ENCODE data around the gene RETREG3. TPM values are rescaled to one million over a fixed set of nuclear protein-coding genes. Genes with fewer than 3 reads are reported as not detected.

Gene RETREG3
- total and polyA plus RNA-seq, 2 of the 13 experiments (the other 11 are each of a cell fraction or from before 2014, with no cell fraction given) = 47.0 to 55.8 TPM

DNA sequence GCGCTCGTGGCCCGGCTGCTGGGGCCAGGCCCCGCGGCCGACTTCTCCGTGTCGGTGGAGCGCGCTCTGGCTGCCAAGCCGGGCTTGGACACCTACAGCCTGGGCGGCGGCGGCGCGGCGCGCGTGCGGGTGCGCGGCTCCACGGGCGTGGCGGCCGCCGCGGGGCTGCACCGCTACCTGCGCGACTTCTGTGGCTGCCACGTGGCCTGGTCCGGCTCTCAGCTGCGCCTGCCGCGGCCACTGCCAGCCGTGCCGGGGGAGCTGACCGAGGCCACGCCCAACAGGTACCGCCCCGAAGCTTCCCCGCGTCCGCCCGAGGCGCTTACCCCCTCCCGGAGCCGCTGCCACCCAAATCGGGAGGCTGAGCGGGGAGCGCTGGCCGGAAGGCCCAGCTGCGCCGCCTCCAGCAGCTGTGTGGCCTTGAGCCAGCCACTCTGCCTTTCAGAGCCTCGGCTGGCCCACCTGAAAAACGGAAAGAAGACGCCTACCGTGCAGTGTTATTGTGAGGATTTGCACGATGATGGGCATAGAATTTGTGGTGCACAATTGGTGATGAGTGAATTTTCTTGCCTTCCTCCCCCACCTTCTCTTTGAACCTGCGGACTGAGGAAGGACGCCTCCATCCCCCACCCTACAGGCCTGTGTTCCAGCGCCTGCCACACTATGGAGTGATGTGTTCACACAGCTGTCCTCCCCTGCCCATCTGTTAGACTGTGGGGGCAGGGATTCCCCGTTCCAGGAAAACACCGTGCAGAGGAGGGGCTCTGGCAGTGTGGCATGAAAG lies 72.6 kb downstream of the RETREG3 start (continued):
- TF ChIP-seq, protein P1, sequence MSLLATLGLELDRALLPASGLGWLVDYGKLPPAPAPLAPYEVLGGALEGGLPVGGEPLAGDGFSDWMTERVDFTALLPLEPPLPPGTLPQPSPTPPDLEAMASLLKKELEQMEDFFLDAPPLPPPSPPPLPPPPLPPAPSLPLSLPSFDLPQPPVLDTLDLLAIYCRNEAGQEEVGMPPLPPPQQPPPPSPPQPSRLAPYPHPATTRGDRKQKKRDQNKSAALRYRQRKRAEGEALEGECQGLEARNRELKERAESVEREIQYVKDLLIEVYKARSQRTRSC (CRISPR knock-in tag; IDR thresholded peaks at IDR 0.05; ENCODE audit: low read depth) = no peak; the same call in 1 of the 2 replicates
- no peak for TF ChIP-seq ZNF235 (CRISPR knock-in tag; IDR thresholded peaks at IDR 0.05; ENCODE audit: borderline replicate concordance)
- peak; percentile 89 for TF ChIP-seq STAT5B (CRISPR knock-in tag; IDR thresholded peaks at IDR 0.05)
- peak; percentile 27; the same call in 1 of the 2 replicates for TF ChIP-seq RFXANK (CRISPR knock-in tag; IDR thresholded peaks at IDR 0.05)
- TF ChIP-seq TARDBP (CRISPR knock-in tag; IDR thresholded peaks at IDR 0.05) = peak; percentile 64; the same call in 1 of the 2 replicates
- TF ChIP-seq RBM39 (IDR thresholded peaks at IDR 0.05; ENCODE audit: low read depth, low read length, poor library complexity, severe bottlenecking) = no peak
- TF ChIP-seq, protein P2, sequence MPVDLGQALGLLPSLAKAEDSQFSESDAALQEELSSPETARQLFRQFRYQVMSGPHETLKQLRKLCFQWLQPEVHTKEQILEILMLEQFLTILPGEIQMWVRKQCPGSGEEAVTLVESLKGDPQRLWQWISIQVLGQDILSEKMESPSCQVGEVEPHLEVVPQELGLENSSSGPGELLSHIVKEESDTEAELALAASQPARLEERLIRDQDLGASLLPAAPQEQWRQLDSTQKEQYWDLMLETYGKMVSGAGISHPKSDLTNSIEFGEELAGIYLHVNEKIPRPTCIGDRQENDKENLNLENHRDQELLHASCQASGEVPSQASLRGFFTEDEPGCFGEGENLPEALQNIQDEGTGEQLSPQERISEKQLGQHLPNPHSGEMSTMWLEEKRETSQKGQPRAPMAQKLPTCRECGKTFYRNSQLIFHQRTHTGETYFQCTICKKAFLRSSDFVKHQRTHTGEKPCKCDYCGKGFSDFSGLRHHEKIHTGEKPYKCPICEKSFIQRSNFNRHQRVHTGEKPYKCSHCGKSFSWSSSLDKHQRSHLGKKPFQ (CRISPR knock-in tag; IDR thresholded peaks at IDR 0.05; ENCODE audit: insufficient replicate concordance) = no peak
- TF ChIP-seq ZNF777 (CRISPR knock-in tag; IDR thresholded peaks at IDR 0.05) = no peak; the same call in 1 of the 2 replicates
- TF ChIP-seq, protein P3, sequence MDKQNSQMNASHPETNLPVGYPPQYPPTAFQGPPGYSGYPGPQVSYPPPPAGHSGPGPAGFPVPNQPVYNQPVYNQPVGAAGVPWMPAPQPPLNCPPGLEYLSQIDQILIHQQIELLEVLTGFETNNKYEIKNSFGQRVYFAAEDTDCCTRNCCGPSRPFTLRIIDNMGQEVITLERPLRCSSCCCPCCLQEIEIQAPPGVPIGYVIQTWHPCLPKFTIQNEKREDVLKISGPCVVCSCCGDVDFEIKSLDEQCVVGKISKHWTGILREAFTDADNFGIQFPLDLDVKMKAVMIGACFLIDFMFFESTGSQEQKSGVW (CRISPR knock-in tag; IDR thresholded peaks at IDR 0.05; ENCODE audit: borderline replicate concordance) = no peak
- no peak for TF ChIP-seq ZFAT (CRISPR knock-in tag; conservative IDR thresholded peaks at IDR 0.05)
- no peak for TF ChIP-seq PCBP1 (IDR thresholded peaks at IDR 0.05; ENCODE audit: borderline replicate concordance, low read depth, low read length)
- TF ChIP-seq ZNF253 (CRISPR knock-in tag; IDR thresholded peaks at IDR 0.05; ENCODE audit: borderline replicate concordance) = peak; percentile 84; the same call in 1 of the 2 replicates
- TF ChIP-seq DMAP1 (CRISPR knock-in tag; IDR thresholded peaks at IDR 0.05) = peak; percentile 83; the same call in 1 of the 2 replicates
- peak; percentile 76 for TF ChIP-seq ZBTB38 (CRISPR knock-in tag; IDR thresholded peaks at IDR 0.05)
- TF ChIP-seq ZBTB1 (CRISPR knock-in tag; IDR thresholded peaks at IDR 0.05; ENCODE audit: borderline replicate concordance) = peak; percentile 15; the same call in 1 of the 2 replicates
- no peak; the same call in 1 of the 2 replicates for TF ChIP-seq BHLHE40 (IDR thresholded peaks at IDR 0.05; ENCODE audit: low read length)
- no peak for TF ChIP-seq YY1 (IDR thresholded peaks at IDR 0.05; ENCODE audit: insufficient read depth, insufficient replicate concordance, low read depth, low read length)
- no peak for TF ChIP-seq JUNB (CRISPR knock-in tag; IDR thresholded peaks at IDR 0.05; ENCODE audit: borderline replicate concordance)
- TF ChIP-seq RAD21 (CRISPR knock-in tag; IDR thresholded peaks at IDR 0.05) = peak; percentile 80
- TF ChIP-seq SPEN (CRISPR knock-in tag; IDR thresholded peaks at IDR 0.05; ENCODE audit: low read depth) = peak; percentile 80
- TF ChIP-seq, protein P4, sequence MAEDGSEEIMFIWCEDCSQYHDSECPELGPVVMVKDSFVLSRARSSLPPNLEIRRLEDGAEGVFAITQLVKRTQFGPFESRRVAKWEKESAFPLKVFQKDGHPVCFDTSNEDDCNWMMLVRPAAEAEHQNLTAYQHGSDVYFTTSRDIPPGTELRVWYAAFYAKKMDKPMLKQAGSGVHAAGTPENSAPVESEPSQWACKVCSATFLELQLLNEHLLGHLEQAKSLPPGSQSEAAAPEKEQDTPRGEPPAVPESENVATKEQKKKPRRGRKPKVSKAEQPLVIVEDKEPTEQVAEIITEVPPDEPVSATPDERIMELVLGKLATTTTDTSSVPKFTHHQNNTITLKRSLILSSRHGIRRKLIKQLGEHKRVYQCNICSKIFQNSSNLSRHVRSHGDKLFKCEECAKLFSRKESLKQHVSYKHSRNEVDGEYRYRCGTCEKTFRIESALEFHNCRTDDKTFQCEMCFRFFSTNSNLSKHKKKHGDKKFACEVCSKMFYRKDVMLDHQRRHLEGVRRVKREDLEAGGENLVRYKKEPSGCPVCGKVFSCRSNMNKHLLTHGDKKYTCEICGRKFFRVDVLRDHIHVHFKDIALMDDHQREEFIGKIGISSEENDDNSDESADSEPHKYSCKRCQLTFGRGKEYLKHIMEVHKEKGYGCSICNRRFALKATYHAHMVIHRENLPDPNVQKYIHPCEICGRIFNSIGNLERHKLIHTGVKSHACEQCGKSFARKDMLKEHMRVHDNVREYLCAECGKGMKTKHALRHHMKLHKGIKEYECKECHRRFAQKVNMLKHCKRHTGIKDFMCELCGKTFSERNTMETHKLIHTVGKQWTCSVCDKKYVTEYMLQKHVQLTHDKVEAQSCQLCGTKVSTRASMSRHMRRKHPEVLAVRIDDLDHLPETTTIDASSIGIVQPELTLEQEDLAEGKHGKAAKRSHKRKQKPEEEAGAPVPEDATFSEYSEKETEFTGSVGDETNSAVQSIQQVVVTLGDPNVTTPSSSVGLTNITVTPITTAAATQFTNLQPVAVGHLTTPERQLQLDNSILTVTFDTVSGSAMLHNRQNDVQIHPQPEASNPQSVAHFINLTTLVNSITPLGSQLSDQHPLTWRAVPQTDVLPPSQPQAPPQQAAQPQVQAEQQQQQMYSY (CRISPR knock-in tag; IDR thresholded peaks at IDR 0.05) = no peak; the same call in 1 of the 2 replicates
- TF ChIP-seq ZNF562 (CRISPR knock-in tag; IDR thresholded peaks at IDR 0.05; ENCODE audit: borderline replicate concordance) = no peak

Measured in HepG2 (cell line).